KMS-11 (cell line): ENCODE measurements around the gene LTN1.

Source experiments
- H2AFZ ChIP-seq: fragments of 200-600 bp; sonication (generic); 2 replicates; pipeline ENCODE4 v1.6.1; 2016; ENCODE audit warnings: antibody characterized with exemption, mixed run types, low read depth
- H3K27ac ChIP-seq: fragments of 200-600 bp; sonication (generic); 2 replicates; pipeline ENCODE4 v1.6.1; 2016; ENCODE audit warnings: mild to moderate bottlenecking, mixed run types
- H3K27me3 ChIP-seq: fragments of 200-600 bp; sonication (generic); 2 replicates; pipeline ENCODE4 v1.6.1; 2017; ENCODE audit warnings: mild to moderate bottlenecking, low read depth, mixed run types, moderate library complexity; ENCODE audit not compliant: insufficient read depth
- H3K36me3 ChIP-seq: fragments of 200-600 bp; sonication (generic); 2 replicates; pipeline ENCODE4 v1.6.1; 2017; ENCODE audit warnings: mild to moderate bottlenecking, mixed run types; ENCODE audit not compliant: insufficient read depth
- H3K4me1 ChIP-seq: fragments of 200-600 bp; sonication (generic); 2 replicates; pipeline ENCODE4 v1.6.1; 2016; ENCODE audit warnings: mild to moderate bottlenecking, low read depth, mixed run types; ENCODE audit not compliant: poor library complexity, severe bottlenecking
- H3K4me2 ChIP-seq: fragments of 200-600 bp; sonication (generic); 2 replicates; pipeline ENCODE4 v1.7.0; 2016; ENCODE audit warnings: mild to moderate bottlenecking, mixed run types
- H3K4me3 ChIP-seq: fragments of 200-600 bp; sonication (generic); IDR thresholded peaks from 2 replicates; pipeline ENCODE4 v1.6.1; 2017; ENCODE audit warnings: low read depth, low read length, mixed read lengths; ENCODE audit not compliant: insufficient read depth
- H3K79me2 ChIP-seq: fragments of 200-600 bp; sonication (generic); 2 replicates; pipeline ENCODE4 v1.6.1; 2016; ENCODE audit warnings: low read depth, mixed run types; ENCODE audit not compliant: insufficient read depth
- H3K9ac ChIP-seq: fragments of 200-600 bp; sonication (generic); 2 replicates; pipeline ENCODE4 v1.6.1; 2016; ENCODE audit warnings: mild to moderate bottlenecking, mixed run types
- H4K20me1 ChIP-seq: fragments of 200-600 bp; sonication (generic); 2 replicates; pipeline ENCODE4 v1.6.1; 2016; ENCODE audit warnings: mild to moderate bottlenecking, mixed run types; ENCODE audit not compliant: insufficient read depth
- TF ChIP-seq, protein P1 (sequence below): fragments of 200-600 bp; sonication (generic); conservative IDR thresholded peaks from 2 replicates; pipeline ENCODE4 v1.6.1; 2017; ENCODE audit warnings: low read depth, mild to moderate bottlenecking, antibody characterized with exemption, low read length, moderate library complexity, mixed read lengths

The LTN1 gene

DNA sequence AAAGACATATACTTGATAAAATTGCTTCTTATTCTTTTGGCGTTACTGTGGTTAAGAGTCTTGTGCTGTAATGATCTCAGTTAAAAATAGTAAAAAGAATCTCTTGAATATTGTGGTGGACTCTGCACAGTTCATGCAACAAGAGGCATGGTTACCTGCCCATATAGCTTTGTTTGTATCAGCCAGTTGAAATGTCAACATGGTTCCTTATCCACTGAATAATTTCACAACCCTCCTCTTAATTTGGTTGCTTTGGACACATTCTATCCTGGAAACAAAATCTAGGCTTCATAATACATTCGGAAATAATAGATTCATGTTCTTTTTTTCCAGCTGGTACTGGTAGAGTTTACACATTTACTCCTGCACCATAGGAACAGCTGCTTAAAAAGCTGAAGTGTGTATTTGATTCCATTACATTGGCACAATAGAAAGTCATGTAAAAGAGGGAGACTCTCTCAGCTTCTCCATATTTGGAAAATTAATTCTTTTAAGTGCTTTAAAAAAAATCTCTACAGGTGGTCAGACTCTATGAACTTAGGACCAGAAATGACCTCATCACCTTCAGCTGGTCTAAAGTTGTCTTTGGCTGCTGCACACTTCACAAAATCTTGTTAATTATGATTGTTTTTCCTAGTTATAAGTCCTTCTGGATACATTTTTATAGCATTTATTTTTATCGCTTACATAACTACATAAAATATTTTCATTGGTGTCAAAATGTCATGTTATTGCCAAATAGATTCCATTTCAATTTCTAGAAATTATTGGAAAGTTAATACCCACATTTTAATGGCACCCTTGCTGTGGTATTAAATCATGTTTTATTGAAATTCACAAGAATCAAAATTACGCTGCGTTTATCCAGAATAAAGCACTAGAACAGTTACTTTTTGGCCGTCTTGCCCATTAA, 100.2 kb downstream of the LTN1 start:
- Histone ChIP-seq H3K4me1 (no peaks in the 10 kb centered on the region), H3K27ac (no peak overlapping the region), H3K9ac (no peak overlapping the region), H3K27me3 (no peaks in the 10 kb centered on the region), H3K36me3 (no peaks in the 10 kb centered on the region), H3K4me3 (no peak overlapping the region), H3K4me2 (no peak overlapping the region), H3K79me2 (no peaks in the 10 kb centered on the region), H2AFZ (no peak overlapping the region), H4K20me1 (no peaks in the 10 kb centered on the region)
- TF ChIP-seq, protein P1, sequence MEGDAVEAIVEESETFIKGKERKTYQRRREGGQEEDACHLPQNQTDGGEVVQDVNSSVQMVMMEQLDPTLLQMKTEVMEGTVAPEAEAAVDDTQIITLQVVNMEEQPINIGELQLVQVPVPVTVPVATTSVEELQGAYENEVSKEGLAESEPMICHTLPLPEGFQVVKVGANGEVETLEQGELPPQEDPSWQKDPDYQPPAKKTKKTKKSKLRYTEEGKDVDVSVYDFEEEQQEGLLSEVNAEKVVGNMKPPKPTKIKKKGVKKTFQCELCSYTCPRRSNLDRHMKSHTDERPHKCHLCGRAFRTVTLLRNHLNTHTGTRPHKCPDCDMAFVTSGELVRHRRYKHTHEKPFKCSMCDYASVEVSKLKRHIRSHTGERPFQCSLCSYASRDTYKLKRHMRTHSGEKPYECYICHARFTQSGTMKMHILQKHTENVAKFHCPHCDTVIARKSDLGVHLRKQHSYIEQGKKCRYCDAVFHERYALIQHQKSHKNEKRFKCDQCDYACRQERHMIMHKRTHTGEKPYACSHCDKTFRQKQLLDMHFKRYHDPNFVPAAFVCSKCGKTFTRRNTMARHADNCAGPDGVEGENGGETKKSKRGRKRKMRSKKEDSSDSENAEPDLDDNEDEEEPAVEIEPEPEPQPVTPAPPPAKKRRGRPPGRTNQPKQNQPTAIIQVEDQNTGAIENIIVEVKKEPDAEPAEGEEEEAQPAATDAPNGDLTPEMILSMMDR, result no peak

DNA sequence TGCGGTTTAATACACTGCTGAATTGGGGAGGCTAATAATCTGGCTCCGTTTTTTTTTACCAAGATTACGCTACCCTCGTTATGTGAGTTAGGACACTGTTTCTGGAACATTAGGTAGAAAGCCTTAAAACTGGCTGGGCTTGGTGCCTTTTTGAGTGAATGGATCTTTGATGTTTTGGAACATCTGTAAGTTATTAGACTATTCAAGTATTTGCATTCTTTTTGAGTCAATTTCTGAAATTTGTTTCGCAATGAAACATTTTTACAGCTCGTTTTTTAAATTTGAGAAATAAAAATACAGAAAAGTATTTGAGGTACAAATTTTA, 106.9 kb downstream of the LTN1 start:
- Histone ChIP-seq H3K36me3 (no peaks in the 10 kb centered on the region), H3K27ac (peak overlapping the region; percentile 92), H3K79me2 (no peaks in the 10 kb centered on the region), H3K4me2 (peak overlapping the region; percentile 87), H3K4me3 (no peak overlapping the region), H3K27me3 (no peaks in the 10 kb centered on the region), H4K20me1 (no peaks in the 10 kb centered on the region), H2AFZ (peak overlapping the region; percentile 75), H3K9ac (peak overlapping the region; percentile 87; the same call in 1 of the 2 replicates), H3K4me1 (peaks cover 19% of the 10 kb centered on the region)
- TF ChIP-seq, protein P1, result no peak

DNA sequence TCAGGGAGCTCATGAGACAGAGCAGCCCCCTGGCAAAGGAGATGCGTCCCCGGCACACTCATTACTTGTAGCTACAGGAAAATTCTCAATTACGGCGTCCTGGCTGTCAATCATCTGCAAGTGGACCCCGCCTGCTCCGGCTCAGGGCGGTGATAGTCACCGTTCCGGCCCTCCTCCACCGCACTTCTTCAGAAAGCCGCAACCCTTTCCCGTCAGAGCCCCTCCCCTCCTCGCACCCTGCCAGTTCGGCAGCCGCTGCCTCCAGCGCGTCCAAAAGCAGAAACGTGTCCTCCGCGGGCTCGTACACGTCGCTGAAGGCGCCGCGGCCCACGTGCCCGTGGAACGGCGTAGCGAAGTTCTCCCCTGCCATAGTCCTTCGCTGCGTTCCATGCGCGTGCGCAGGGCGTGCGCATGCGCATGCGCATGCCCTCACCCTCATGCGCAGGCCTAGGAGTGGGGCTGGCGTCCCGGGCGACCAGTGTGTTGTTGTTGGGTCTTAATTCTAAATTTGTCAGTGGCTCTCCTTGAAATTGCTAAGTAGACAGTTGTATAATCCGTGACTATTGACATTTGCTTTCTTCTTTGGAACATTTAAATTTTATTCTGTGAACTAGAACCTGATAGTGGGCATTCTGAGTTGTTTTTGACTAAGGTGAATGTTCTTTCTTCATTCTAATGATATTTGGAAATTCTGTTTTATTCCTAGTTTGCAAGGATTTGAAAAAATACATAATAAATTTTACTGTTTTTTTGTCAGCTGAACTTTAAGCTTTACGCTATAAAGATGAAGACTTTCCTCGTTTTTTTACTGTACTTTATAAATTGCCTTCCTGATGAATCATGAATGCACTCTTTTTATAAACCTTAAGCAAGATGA, 107.5 kb downstream of the LTN1 start:
- H3K4me3 ChIP-seq, result no peak overlapping the region
- H3K27ac ChIP-seq, result peak overlapping the region; percentile 92
- H3K36me3 ChIP-seq, result no peaks in the 10 kb centered on the region
- no peaks in the 10 kb centered on the region for H4K20me1 ChIP-seq
- H3K27me3 ChIP-seq, result no peaks in the 10 kb centered on the region
- TF ChIP-seq, protein P1, result no peak
- H3K4me1 ChIP-seq, result peaks cover 19% of the 10 kb centered on the region
- H2AFZ ChIP-seq, result peak overlapping the region; percentile 75
- peak overlapping the region; percentile 87 for H3K4me2 ChIP-seq
- no peaks in the 10 kb centered on the region for H3K79me2 ChIP-seq
- peak overlapping the region; percentile 87 for H3K9ac ChIP-seq

DNA sequence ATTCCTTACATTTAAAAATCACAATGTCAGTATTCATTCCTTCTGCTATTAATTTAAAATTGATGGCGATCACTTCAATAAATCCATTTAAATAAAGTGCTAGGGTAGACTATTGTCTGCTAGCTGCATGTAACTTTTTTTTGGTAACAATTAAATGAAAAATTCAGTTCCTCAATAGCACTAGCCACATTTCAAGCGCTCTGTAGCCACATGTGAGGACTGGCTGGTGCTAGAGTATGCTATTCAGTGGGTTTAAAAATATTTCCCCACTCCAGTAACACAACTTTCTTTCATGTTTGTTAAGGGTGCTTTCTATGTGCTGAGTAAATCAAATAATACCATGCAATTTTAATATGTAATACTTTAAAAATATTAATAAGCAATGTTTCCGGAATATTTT, 108.2 kb downstream of the LTN1 start:
- H3K27ac ChIP-seq, result peak overlapping the region; percentile 92

More for the DNA sequence above, 108.2 kb downstream of the LTN1 start:
- Histone ChIP-seq H3K4me1 (peaks cover 19% of the 10 kb centered on the region), H3K36me3 (no peaks in the 10 kb centered on the region), H3K79me2 (no peaks in the 10 kb centered on the region), H3K4me3 (no peak overlapping the region), H3K27me3 (no peaks in the 10 kb centered on the region), H3K9ac (peak overlapping the region; percentile 87), H2AFZ (peak overlapping the region; percentile 75), H4K20me1 (no peaks in the 10 kb centered on the region), H3K4me2 (peak overlapping the region; percentile 87)
- TF ChIP-seq, protein P1, result no peak
